H9 (cell line): Measurements from ENCODE around the gene EIF2S2. TPM values are rescaled to one million over a fixed set of nuclear protein-coding genes. Genes with fewer than 3 reads are reported as not detected.
A peak's percentile ranks its signal among the peaks of the same experiment; 100 is the strongest.

ENCODE experiments used
- DNase-seq: peaks from one replicate; pipeline ENCODE4 v3.0.0-alpha.2; 2017
- H2AFZ ChIP-seq: one replicate; pipeline ENCODE4 v1.6.1; 2013; ENCODE audit warnings: mild to moderate bottlenecking, low read length, control low read depth, moderate library complexity
- H2AK5ac ChIP-seq: 2 replicates; pipeline ENCODE4 v1.6.1; 2013; ENCODE audit warnings: low read length, control low read depth, mixed read lengths; ENCODE audit not compliant: insufficient read length
- H2BK120ac ChIP-seq: one replicate; pipeline ENCODE4 v1.6.1; 2013; ENCODE audit warnings: low read depth, mild to moderate bottlenecking, low read length, control low read depth, inconsistent platforms; ENCODE audit not compliant: poor library complexity, severe bottlenecking
- H2BK12ac ChIP-seq: 2 replicates; pipeline ENCODE4 v1.6.1; 2013; ENCODE audit warnings: low read length, control low read depth, mixed read lengths, low read depth; ENCODE audit not compliant: insufficient read length
- H2BK15ac ChIP-seq: 2 replicates; pipeline ENCODE4 v1.6.1; 2013; ENCODE audit warnings: low read depth, low read length, control low read depth
- H2BK20ac ChIP-seq: one replicate; pipeline ENCODE4 v1.6.1; 2013; ENCODE audit warnings: low read depth, mild to moderate bottlenecking, low read length, control low read depth, inconsistent platforms; ENCODE audit not compliant: poor library complexity, severe bottlenecking
- H2BK5ac ChIP-seq: 2 replicates; pipeline ENCODE4 v1.6.1; 2013; ENCODE audit warnings: low read length, control low read depth, mixed read lengths; ENCODE audit not compliant: insufficient read length
- H3K14ac ChIP-seq: 2 replicates; pipeline ENCODE4 v1.6.1; 2013; ENCODE audit warnings: low read length, control low read depth; ENCODE audit not compliant: insufficient read depth
- H3K18ac ChIP-seq: 2 replicates; pipeline ENCODE4 v1.6.1; 2013; ENCODE audit warnings: low read depth, mild to moderate bottlenecking, mixed read lengths, low read length, control low read depth; ENCODE audit not compliant: insufficient read length
- H3K23ac ChIP-seq: 2 replicates; pipeline ENCODE4 v1.6.1; 2013; ENCODE audit warnings: low read length, control low read depth, mixed read lengths, low read depth; ENCODE audit not compliant: insufficient read length
- H3K23me2 ChIP-seq: 2 replicates; pipeline ENCODE4 v1.6.1; 2013; ENCODE audit warnings: low read depth, mild to moderate bottlenecking, mixed read lengths, low read length, control low read depth; ENCODE audit not compliant: insufficient read length, poor library complexity, severe bottlenecking
- H3K27ac ChIP-seq: 2 replicates; pipeline ENCODE4 v1.5.1; 2013; ENCODE audit warnings: low read length, control low read depth, mixed read lengths, low read depth; ENCODE audit not compliant: insufficient read length
- H3K27me3 ChIP-seq: 2 replicates; pipeline ENCODE4 v1.6.1; 2013; ENCODE audit warnings: low read length, control low read depth, inconsistent platforms; ENCODE audit not compliant: insufficient read depth
- H3K4ac ChIP-seq: 2 replicates; pipeline ENCODE4 v1.6.1; 2013; ENCODE audit warnings: low read depth, mild to moderate bottlenecking, control low read depth, inconsistent platforms, low read length, moderate library complexity
- H3K4me1 ChIP-seq: 2 replicates; pipeline ENCODE4 v1.6.1; 2013; ENCODE audit warnings: low read length, control low read depth, inconsistent platforms; ENCODE audit not compliant: insufficient read depth
- H3K4me2 ChIP-seq: 2 replicates; pipeline ENCODE4 v1.6.1; 2013; ENCODE audit warnings: low read length, control low read depth, mixed read lengths; ENCODE audit not compliant: insufficient read length, insufficient read depth
- H3K56ac ChIP-seq: 2 replicates; pipeline ENCODE4 v1.6.1; 2013; ENCODE audit warnings: low read depth, mild to moderate bottlenecking, mixed read lengths, low read length, control low read depth; ENCODE audit not compliant: insufficient read length
- H3K79me1 ChIP-seq: 2 replicates; pipeline ENCODE4 v1.6.1; 2013; ENCODE audit warnings: low read depth, mild to moderate bottlenecking, moderate library complexity, low read length, control low read depth, inconsistent platforms; ENCODE audit not compliant: insufficient read depth, poor library complexity, severe bottlenecking
- H3K79me2 ChIP-seq: 2 replicates; pipeline ENCODE4 v1.6.1; 2013; ENCODE audit warnings: low read length, control low read depth, inconsistent platforms; ENCODE audit not compliant: insufficient read depth
- H3K9ac ChIP-seq: 2 replicates; pipeline ENCODE4 v1.6.1; 2013; ENCODE audit warnings: low read length, control low read depth, mixed read lengths; ENCODE audit not compliant: insufficient read length; ENCODE audit errors: extremely low read depth
- H3K9me3 ChIP-seq: one replicate; pipeline ENCODE4 v1.6.1; 2013; ENCODE audit warnings: low read depth, low read length, inconsistent platforms; ENCODE audit not compliant: control insufficient read depth
- H3T11ph ChIP-seq: one replicate; pipeline ENCODE4 v1.6.1; 2013; ENCODE audit warnings: mild to moderate bottlenecking, low read length, control low read depth, inconsistent platforms
- H4K20me1 ChIP-seq: one replicate; pipeline ENCODE4 v1.6.1; 2013; ENCODE audit not compliant: control insufficient read depth, insufficient read length, insufficient read depth
- H4K5ac ChIP-seq: 2 replicates; pipeline ENCODE4 v1.6.1; 2013; ENCODE audit warnings: low read depth, mild to moderate bottlenecking, mixed read lengths, low read length, control low read depth; ENCODE audit not compliant: insufficient read length
- H4K8ac ChIP-seq: replicated peaks from 2 replicates; pipeline ENCODE4 v1.6.1; 2013; ENCODE audit warnings: low read length, control low read depth, mixed read lengths, low read depth; ENCODE audit not compliant: insufficient read length
- H4K91ac ChIP-seq: 2 replicates; pipeline ENCODE4 v1.6.1; 2013; ENCODE audit warnings: low read depth, mild to moderate bottlenecking, moderate library complexity, mixed read lengths, low read length, control low read depth; ENCODE audit not compliant: insufficient read length
- H3K27ac Mint-ChIP-seq, 3 experiments: 2 replicates in 2 of 3; 3 replicates in 1 of 3; pipeline ENCODE4 v1.8.0; 2020 to 2021; ENCODE audit warnings: mixed read lengths in 3 of 3, mild to moderate bottlenecking in 1 of 3, moderate library complexity in 1 of 3
- H3K27me3 Mint-ChIP-seq: 2 replicates; pipeline ENCODE4 v1.8.0; 2021; ENCODE audit warnings: low read depth, mild to moderate bottlenecking, moderate library complexity, mixed read lengths
- H3K36me3 Mint-ChIP-seq, 3 experiments: 2 replicates in 2 of 3; 3 replicates in 1 of 3; pipeline ENCODE4 v1.8.0; 2020 to 2021; ENCODE audit warnings: low read depth in 3 of 3, mixed read lengths in 3 of 3; ENCODE audit not compliant: insufficient read depth in 1 of 3
- H3K4me1 Mint-ChIP-seq, 2 experiments: 2 replicates each; pipeline ENCODE4 v1.8.0; 2020; ENCODE audit warnings: mixed read lengths in 2 of 2
- H3K4me3 Mint-ChIP-seq, 2 experiments: 2 replicates in 1 of 2; 3 replicates in 1 of 2; pipeline ENCODE4 v1.8.0; 2020 to 2021; ENCODE audit warnings: mild to moderate bottlenecking in 2 of 2, mixed read lengths in 2 of 2, moderate library complexity in 1 of 2
- H3K9me3 Mint-ChIP-seq, 2 experiments: 2 replicates in 1 of 2; 3 replicates in 1 of 2; pipeline ENCODE4 v1.8.0; 2020; ENCODE audit warnings: mild to moderate bottlenecking in 2 of 2, mixed read lengths in 2 of 2, moderate library complexity in 1 of 2
- WGBS: extraction: QIAGEN DNeasy Blood & Tissue Kit; methylation state at CpG from one replicate; pipeline ENCODE4 v1.1.7; 2013; ENCODE audit warnings: missing lambda C conversion rate, low lambda C conversion rate, mixed read lengths; ENCODE audit not compliant: insufficient read length; ENCODE audit errors: extremely low coverage; 5-methylcytosine and 5-hydroxymethylcytosine counted together
- total RNA-seq: library from RNA; stranded (reverse); gene quantifications from 2 replicates; pipeline ENCODE4 v1.2.1, GENCODE V29; 2021
- TF ChIP-seq, protein P1 (sequence below): fragments of 200-600 bp; sonication (generic); conservative IDR thresholded peaks from 3 replicates; pipeline ENCODE4 v1.8.0; 2021; ENCODE audit warnings: antibody characterized with exemption, mild to moderate bottlenecking

Gene EIF2S2
- total RNA-seq, 1 experiment from 2014 or later, result 188 TPM

DNA sequence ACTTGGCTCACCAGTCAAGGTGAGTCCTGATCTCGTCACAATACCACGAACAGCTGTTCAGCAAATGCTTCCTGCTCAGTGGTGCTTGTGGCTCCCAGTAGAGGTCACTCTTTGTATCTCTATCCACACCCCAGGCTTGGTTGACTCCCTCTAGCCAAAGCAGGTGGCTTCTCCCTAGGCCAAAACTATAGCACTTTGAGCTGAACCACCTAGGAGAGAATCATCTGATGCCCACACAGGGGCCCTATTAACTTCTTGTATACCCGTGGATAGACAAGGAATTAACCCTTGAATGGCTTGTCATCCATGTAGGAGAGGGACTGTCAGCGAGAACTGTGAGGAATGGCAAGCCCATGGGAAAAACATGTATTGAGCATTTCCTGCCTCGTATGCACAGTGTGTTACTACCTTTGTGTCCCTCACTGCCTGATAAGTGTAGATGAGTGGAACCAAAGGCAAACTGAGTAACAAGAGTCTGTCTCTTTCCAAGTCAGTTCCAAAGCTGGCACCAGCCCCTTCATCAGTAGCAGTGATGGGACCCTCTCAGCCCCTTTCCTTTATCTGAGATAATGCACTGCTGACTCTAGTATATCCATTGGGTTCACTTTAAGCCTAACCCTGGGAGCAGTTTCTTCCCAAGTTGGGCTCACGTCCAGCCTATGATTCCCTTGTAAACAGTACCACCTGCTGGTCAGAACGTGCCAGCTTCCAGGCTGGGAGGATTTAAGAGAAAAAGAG lies 42.5 kb downstream of the EIF2S2 start:
- Histone ChIP-seq H2BK20ac (no peak overlapping the region), H3K23me2 (no peaks in the 10 kb centered on the region), H4K8ac (no peak overlapping the region), H2BK120ac (no peak overlapping the region), H3K14ac (no peak overlapping the region), H3K79me2 (no peaks in the 10 kb centered on the region; the same call in 1 of the 2 replicates), H3K23ac (no peak overlapping the region), H3K79me1 (no peaks in the 10 kb centered on the region), H3K56ac (no peak overlapping the region), H4K5ac (no peak overlapping the region), H3K27ac (no peak overlapping the region), H2AK5ac (no peak overlapping the region), H3K27me3 (no peaks in the 10 kb centered on the region), H2BK15ac (no peak overlapping the region), H3K4me1 (no peaks in the 10 kb centered on the region), H3K18ac (no peak overlapping the region), H4K20me1 (no peaks in the 10 kb centered on the region), H3K9ac (no peak overlapping the region), H2AFZ (no peak overlapping the region), H3K4ac (no peak overlapping the region), H2BK5ac (no peak overlapping the region), H3K4me2 (no peak overlapping the region), H3T11ph (no peak overlapping the region), H3K9me3 (no peaks in the 10 kb centered on the region), H2BK12ac (no peak overlapping the region), H4K91ac (no peak overlapping the region)
- no peak overlapping the region for H3K4me3 Mint-ChIP-seq
- TF ChIP-seq, protein P1, sequence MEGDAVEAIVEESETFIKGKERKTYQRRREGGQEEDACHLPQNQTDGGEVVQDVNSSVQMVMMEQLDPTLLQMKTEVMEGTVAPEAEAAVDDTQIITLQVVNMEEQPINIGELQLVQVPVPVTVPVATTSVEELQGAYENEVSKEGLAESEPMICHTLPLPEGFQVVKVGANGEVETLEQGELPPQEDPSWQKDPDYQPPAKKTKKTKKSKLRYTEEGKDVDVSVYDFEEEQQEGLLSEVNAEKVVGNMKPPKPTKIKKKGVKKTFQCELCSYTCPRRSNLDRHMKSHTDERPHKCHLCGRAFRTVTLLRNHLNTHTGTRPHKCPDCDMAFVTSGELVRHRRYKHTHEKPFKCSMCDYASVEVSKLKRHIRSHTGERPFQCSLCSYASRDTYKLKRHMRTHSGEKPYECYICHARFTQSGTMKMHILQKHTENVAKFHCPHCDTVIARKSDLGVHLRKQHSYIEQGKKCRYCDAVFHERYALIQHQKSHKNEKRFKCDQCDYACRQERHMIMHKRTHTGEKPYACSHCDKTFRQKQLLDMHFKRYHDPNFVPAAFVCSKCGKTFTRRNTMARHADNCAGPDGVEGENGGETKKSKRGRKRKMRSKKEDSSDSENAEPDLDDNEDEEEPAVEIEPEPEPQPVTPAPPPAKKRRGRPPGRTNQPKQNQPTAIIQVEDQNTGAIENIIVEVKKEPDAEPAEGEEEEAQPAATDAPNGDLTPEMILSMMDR, result peak; percentile 98
- H3K9me3 Mint-ChIP-seq, result no peaks in the 10 kb centered on the region
- H3K27ac Mint-ChIP-seq, result peak overlapping the region in 1 of 3 experiments; percentile 69; a peak in 2 of 7 replicates
- peak; percentile 72 for DNase-seq
- H3K27me3 Mint-ChIP-seq, result no peaks in the 10 kb centered on the region
- peaks cover 36 to 51% of the 10 kb centered on the region in 2 experiments for H3K4me1 Mint-ChIP-seq
- WGBS, result no CpG with 5 or more reads among the region's 7 CpGs
- peaks cover 4 to 26% (median 17%) of the 10 kb centered on the region in 3 experiments; a peak in 6 of 7 replicates for H3K36me3 Mint-ChIP-seq
